Endothelial cell of umbilical vein (primary cell): ENCODE data around the gene NCSTN. TPM values are rescaled to one million over a fixed set of nuclear protein-coding genes. Genes with fewer than 3 reads are reported as not detected.

Experiments used
- BruUV-seq: library from RNA; stranded (reverse); fragments of 400-500 nt; replicated peaks from 2 replicates; lab custom pipeline; 2021; lab: Mats Ljungman, UMichigan
- CTCF ChIA-PET: fragments of 300-600, 350-600 bp; sonication (Branson Sonifier 250); formaldehyde crosslinking; loops from one replicate; lab custom pipeline; 2021; ENCODE audit warnings: antibody characterized with exemption, inconsistent platforms; lab: Charles Lee
- POLR2A ChIA-PET: fragments of 300-600, 350-600 bp; sonication (Branson Sonifier 250); formaldehyde crosslinking; loops from one replicate; lab custom pipeline; 2021; ENCODE audit warnings: antibody characterized with exemption, inconsistent platforms; lab: Charles Lee
- DNase-seq: peaks from one replicate; pipeline ENCODE4 v3.0.0-alpha.2; 2011; ENCODE audit warnings: low read depth, low spot score
- FAIRE-seq: peaks from 2 replicates; lab custom pipeline; 2011; peaks lifted over from hg19 to GRCh38; lab: Jason Lieb, UNC
- H2AFZ ChIP-seq: 2 replicates; pipeline ENCODE4 v1.6.0; 2012; ENCODE audit warnings: low read depth, low read length, control low read depth, inconsistent platforms
- H3K27ac ChIP-seq: 2 replicates; pipeline ENCODE4 v1.5.1; 2011; ENCODE audit warnings: low read depth, mild to moderate bottlenecking, control low read depth, low read length, moderate library complexity; ENCODE audit not compliant: insufficient read depth
- H3K27me3 ChIP-seq, 2 experiments: 2 replicates each; pipeline versions ENCODE4 v1.6.0 to v1.6.1; 2011; ENCODE audit warnings: low read length in 2 of 2, mixed read lengths in 1 of 2; ENCODE audit not compliant: control insufficient read depth in 2 of 2, insufficient read depth in 2 of 2
- H3K36me3 ChIP-seq, 2 experiments: 2 replicates in 1 of 2; 3 replicates in 1 of 2; pipeline ENCODE4 v1.5.1; 2011; ENCODE audit warnings: low read length in 2 of 2, mild to moderate bottlenecking in 1 of 2, moderate library complexity in 1 of 2; ENCODE audit not compliant: control insufficient read depth in 2 of 2, insufficient read depth in 2 of 2; ENCODE audit errors: extremely low read depth in 1 of 2
- H3K4me1 ChIP-seq: 3 replicates; pipeline ENCODE4 v1.5.1; 2011; ENCODE audit warnings: mild to moderate bottlenecking, low read length; ENCODE audit not compliant: control insufficient read depth, insufficient read depth; ENCODE audit errors: extremely low read depth
- H3K4me2 ChIP-seq: 2 replicates; pipeline ENCODE4 v1.6.1; 2011; ENCODE audit warnings: low read length, control low read depth, mixed read lengths; ENCODE audit not compliant: insufficient read depth
- H3K4me3 ChIP-seq, 3 experiments: fragments of 200-600 bp in 1 of 3; sonication (generic), shearing (Covaris generic) in 1 of 3; replicated peaks in 1 of 3; 2 replicates each; pipeline ENCODE4 v1.5.1; 2011 to 2016; ENCODE audit warnings: control low read depth in 3 of 3, low read length in 3 of 3, mild to moderate bottlenecking in 2 of 3, inconsistent platforms in 1 of 3, low read depth in 1 of 3, moderate library complexity in 1 of 3; ENCODE audit not compliant: insufficient read depth in 1 of 3
- H3K79me2 ChIP-seq: 2 replicates; pipeline ENCODE4 v1.6.0; 2012; ENCODE audit warnings: low read length, inconsistent platforms; ENCODE audit not compliant: control insufficient read depth, insufficient read depth
- H3K9ac ChIP-seq: replicated peaks from 2 replicates; pipeline ENCODE3; 2011; ENCODE audit warnings: low read length, control low read depth; ENCODE audit not compliant: insufficient read depth; ENCODE audit errors: extremely low read depth
- H3K9me1 ChIP-seq: replicated peaks from 3 replicates; pipeline ENCODE4 v1.6.0; 2011; ENCODE audit warnings: mild to moderate bottlenecking, low read length; ENCODE audit not compliant: control insufficient read depth, insufficient read depth; ENCODE audit errors: extremely low read depth
- H3K9me3 ChIP-seq: replicated peaks from 2 replicates; pipeline ENCODE4 v1.5.1; 2012; ENCODE audit warnings: low read length, inconsistent platforms; ENCODE audit not compliant: control insufficient read depth, insufficient read depth
- H4K20me1 ChIP-seq: replicated peaks from 2 replicates; pipeline ENCODE3; 2011; ENCODE audit warnings: mild to moderate bottlenecking, low read length; ENCODE audit not compliant: control insufficient read depth, insufficient read depth; ENCODE audit errors: extremely low read depth
- EZH2 ChIP-seq: IDR thresholded peaks from 2 replicates; pipeline ENCODE4 v1.6.1; 2012; ENCODE audit warnings: borderline replicate concordance, low read depth, mild to moderate bottlenecking, moderate library complexity, low read length, inconsistent platforms; ENCODE audit not compliant: severe bottlenecking
- FOS ChIP-seq: IDR thresholded peaks from 2 replicates; pipeline ENCODE4 v1.6.1; 2011; ENCODE audit warnings: mild to moderate bottlenecking, low read length, moderate library complexity, borderline replicate concordance; ENCODE audit not compliant: insufficient read depth
- JUN ChIP-seq: IDR thresholded peaks from 2 replicates; pipeline ENCODE4 v1.6.1; 2011; ENCODE audit warnings: borderline replicate concordance, low read depth; ENCODE audit not compliant: insufficient read length, insufficient read depth
- POLR2A ChIP-seq: IDR thresholded peaks from 2 replicates; pipeline ENCODE4 v1.6.1; 2012; ENCODE audit warnings: low read depth, mild to moderate bottlenecking, control low read depth, low read length
- dilution Hi-C: fragments of 300-500 bp; cut with MboI; formaldehyde crosslinking; loops from one replicate; pipeline ENCODE4 v1.15.0; 2019; ENCODE audit warnings: low sequenced_read_pairs; ENCODE audit not compliant: extremely low pct_ligation_motif_present
- intact Hi-C: fragments of 100-400 bp; cut with micrococcal nuclease; formaldehyde crosslinking; loops from one replicate; pipeline ENCODE4 v1.10.0; 2022
- polyA plus RNA-seq, 4 experiments: library from polyadenylated mRNA; depleted of rRNA in 3 of 4; stranded (reverse) in 3 of 4; unstranded in 1 of 4; fragments of >200 nt; gene quantifications; 2 replicates each; pipeline versions ENCODE4 v1.2.1 to v1.2.3, GENCODE V29; 2011 to 2012; ENCODE audit warnings: missing spikeins in 1 of 4
- total RNA-seq: library from RNA; stranded (reverse); gene quantifications from 2 replicates; pipeline ENCODE4 v1.2.3, GENCODE V29; 2021
- TF ChIP-seq, protein P1 (sequence below): IDR thresholded peaks from 2 replicates; pipeline ENCODE4 v1.6.1; 2011; ENCODE audit not compliant: insufficient read depth, insufficient read length
- TF ChIP-seq, protein P2 (sequence below), 2 donors: IDR thresholded peaks; 1 replicate in 1 of 2; 2 replicates in 1 of 2; pipeline ENCODE4 v1.5.1; 2011; ENCODE audit warnings: low read length in 2 of 2, mild to moderate bottlenecking in 2 of 2, moderate library complexity in 2 of 2, control low read depth in 1 of 2, inconsistent platforms in 1 of 2, low read depth in 1 of 2; ENCODE audit not compliant: insufficient read depth in 1 of 2; ENCODE audit errors: extremely low read depth in 1 of 2

Gene NCSTN
- total and polyA plus RNA-seq, 2 donors (not counting 3 experiments of a cell fraction or from before 2014, with no cell fraction given): 92.5 to 199 TPM

DNA sequence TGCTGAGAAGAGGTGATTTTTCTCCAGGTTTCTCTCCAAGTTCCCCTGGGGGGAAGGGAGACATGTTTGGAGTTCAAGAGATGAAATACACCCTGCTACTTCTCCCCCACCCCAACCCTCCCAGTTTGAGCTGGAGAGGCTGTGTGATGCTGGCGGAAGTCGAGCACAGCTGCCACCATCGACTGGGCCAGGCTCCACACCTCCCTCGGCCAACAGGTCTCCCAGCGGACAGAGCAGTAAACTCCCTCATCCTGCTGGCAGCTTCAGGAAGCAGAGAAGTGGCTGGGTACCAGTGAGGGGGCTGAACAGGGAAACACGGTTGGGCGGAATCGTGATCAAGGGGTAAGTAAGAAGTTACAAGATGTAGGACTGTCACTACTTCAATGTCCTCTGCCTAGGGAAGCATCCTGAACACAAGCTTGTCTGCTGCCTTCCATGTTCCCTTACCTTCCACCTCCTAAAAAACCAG is 17.1 kb downstream of the NCSTN start:
- Histone ChIP-seq H3K27me3 (no peaks in the 10 kb centered on the region), H3K79me2 (no peaks in the 10 kb centered on the region), H3K9ac (no peak overlapping the region), H2AFZ (no peak overlapping the region), H3K4me1 (no peaks in the 10 kb centered on the region), H3K36me3 (peaks cover 6 to 27% of the 10 kb centered on the region in 2 experiments), H3K4me2 (no peak overlapping the region), H3K9me3 (no peaks in the 10 kb centered on the region), H4K20me1 (peaks cover 2% of the 10 kb centered on the region), H3K9me1 (no peaks in the 10 kb centered on the region), H3K27ac (no peak overlapping the region), H3K4me3 (no peak overlapping the region)
- intact Hi-C loops: no loop called here
- POLR2A ChIA-PET: no interaction called here
- dilution Hi-C loops: no loop called here
- FAIRE-seq (no peak), DNase-seq (no peak)
- CTCF ChIA-PET: no interaction called here
- TF ChIP-seq FOS: no peak
- TF ChIP-seq, protein P1, sequence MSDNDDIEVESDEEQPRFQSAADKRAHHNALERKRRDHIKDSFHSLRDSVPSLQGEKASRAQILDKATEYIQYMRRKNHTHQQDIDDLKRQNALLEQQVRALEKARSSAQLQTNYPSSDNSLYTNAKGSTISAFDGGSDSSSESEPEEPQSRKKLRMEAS: no peak
- no peak for TF ChIP-seq POLR2A
- no TSS peak for BruUV-seq

- Histone ChIP-seq H3K36me3 (peaks cover 0 to 19% of the 10 kb centered on the region in 2 experiments), H3K4me2 (no peak overlapping the region), H3K9ac (no peak overlapping the region), H2AFZ (no peak overlapping the region), H3K79me2 (no peaks in the 10 kb centered on the region), H3K9me1 (no peaks in the 10 kb centered on the region), H3K27me3 (peaks cover 0 to 1% of the 10 kb centered on the region in 2 experiments), H3K9me3 (no peaks in the 10 kb centered on the region), H3K27ac (no peak overlapping the region), H3K4me3 (no peak overlapping the region), H3K4me1 (no peaks in the 10 kb centered on the region), H4K20me1 (peaks cover 2% of the 10 kb centered on the region)
- dilution Hi-C loops: no loop called here
- ChIA-PET CTCF (no interaction called here), POLR2A (no interaction called here)
- no TSS peak for BruUV-seq
- no peak for FAIRE-seq
- no peak for DNase-seq
- intact Hi-C loops: no loop called here
- TF ChIP-seq EZH2 (no peak), JUN (no peak)
- TF ChIP-seq, protein P1: no peak
- TF ChIP-seq, protein P2, sequence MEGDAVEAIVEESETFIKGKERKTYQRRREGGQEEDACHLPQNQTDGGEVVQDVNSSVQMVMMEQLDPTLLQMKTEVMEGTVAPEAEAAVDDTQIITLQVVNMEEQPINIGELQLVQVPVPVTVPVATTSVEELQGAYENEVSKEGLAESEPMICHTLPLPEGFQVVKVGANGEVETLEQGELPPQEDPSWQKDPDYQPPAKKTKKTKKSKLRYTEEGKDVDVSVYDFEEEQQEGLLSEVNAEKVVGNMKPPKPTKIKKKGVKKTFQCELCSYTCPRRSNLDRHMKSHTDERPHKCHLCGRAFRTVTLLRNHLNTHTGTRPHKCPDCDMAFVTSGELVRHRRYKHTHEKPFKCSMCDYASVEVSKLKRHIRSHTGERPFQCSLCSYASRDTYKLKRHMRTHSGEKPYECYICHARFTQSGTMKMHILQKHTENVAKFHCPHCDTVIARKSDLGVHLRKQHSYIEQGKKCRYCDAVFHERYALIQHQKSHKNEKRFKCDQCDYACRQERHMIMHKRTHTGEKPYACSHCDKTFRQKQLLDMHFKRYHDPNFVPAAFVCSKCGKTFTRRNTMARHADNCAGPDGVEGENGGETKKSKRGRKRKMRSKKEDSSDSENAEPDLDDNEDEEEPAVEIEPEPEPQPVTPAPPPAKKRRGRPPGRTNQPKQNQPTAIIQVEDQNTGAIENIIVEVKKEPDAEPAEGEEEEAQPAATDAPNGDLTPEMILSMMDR (IDR thresholded peaks at IDR 0.05; ENCODE audit: extremely low read depth in 1 of 2, insufficient read depth in 1 of 2, low read depth in 1 of 2, low read length in 2 of 2): no peak
Measured at GRCh38 chr1:160361199-160361598, 18.0 kb downstream of the NCSTN start.
